22Rv1 (cell line): ENCODE data around the gene CITED4.

Source experiments
- ZFX ChIP-seq: fragments of 450-650 bp; IDR thresholded peaks from 2 replicates; pipeline ENCODE4 v1.6.1; 2017; ENCODE audit warnings: antibody characterized with exemption, borderline replicate concordance
- TF ChIP-seq, protein P1 (sequence below): fragments of 450-650 bp; IDR thresholded peaks from 2 replicates; pipeline ENCODE4 v1.5.1; 2017; ENCODE audit warnings: mild to moderate bottlenecking

GRCh38 chr1:40873863-40874472 is 11.8 kb upstream of the CITED4 start:
- TF ChIP-seq, protein P1, sequence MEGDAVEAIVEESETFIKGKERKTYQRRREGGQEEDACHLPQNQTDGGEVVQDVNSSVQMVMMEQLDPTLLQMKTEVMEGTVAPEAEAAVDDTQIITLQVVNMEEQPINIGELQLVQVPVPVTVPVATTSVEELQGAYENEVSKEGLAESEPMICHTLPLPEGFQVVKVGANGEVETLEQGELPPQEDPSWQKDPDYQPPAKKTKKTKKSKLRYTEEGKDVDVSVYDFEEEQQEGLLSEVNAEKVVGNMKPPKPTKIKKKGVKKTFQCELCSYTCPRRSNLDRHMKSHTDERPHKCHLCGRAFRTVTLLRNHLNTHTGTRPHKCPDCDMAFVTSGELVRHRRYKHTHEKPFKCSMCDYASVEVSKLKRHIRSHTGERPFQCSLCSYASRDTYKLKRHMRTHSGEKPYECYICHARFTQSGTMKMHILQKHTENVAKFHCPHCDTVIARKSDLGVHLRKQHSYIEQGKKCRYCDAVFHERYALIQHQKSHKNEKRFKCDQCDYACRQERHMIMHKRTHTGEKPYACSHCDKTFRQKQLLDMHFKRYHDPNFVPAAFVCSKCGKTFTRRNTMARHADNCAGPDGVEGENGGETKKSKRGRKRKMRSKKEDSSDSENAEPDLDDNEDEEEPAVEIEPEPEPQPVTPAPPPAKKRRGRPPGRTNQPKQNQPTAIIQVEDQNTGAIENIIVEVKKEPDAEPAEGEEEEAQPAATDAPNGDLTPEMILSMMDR, result no peak
- TF ChIP-seq ZFX, result no peak
